ENCODE data around the gene CWF19L1. TPM values are rescaled to one million over a fixed set of nuclear protein-coding genes. Genes with fewer than 3 reads are reported as not detected.
"Not testable (repeated sequence)": the region's sequence is repeated elsewhere in the genome, so short reads cannot be mapped to it uniquely, and the experiment has no call there.

Gene CWF19L1
- total and polyA plus RNA-seq, 8 donors = 1.2 to 39.7 (median 12.9) TPM

GRCh38 chr10:100304414-100304813 lies 37.0 kb upstream of the CWF19L1 start:
- DNase-seq = no peak
- H3K27me3 ChIP-seq = peaks cover 0 to 55% (median 0%) of the 10 kb centered on the region in 3 donors
- no peak for TF ChIP-seq EP300 (IDR thresholded peaks at IDR 0.05)
- TF ChIP-seq POLR2A (IDR thresholded peaks at IDR 0.05) = no peak
- TF ChIP-seq CTCF (IDR thresholded peaks at IDR 0.05) = no peak
- no peak for TF ChIP-seq POLR2AphosphoS5 (IDR thresholded peaks at IDR 0.05)
- intact Hi-C loops (cut with DNase I; ENCODE audit: low total_unique reads) = no loop called here
- no peak overlapping the region for H3K4me3 ChIP-seq
- H3K9me3 ChIP-seq = peaks cover 0 to 10% (median 0%) of the 10 kb centered on the region in 4 donors
- H3K27ac ChIP-seq = no peak overlapping the region
- 85 to 91% (median 90%) methylated on average over 3 of the region's 3 CpGs for WGBS, 5 donors
- no peaks in the 10 kb centered on the region for H3K36me3 ChIP-seq
- no peaks in the 10 kb centered on the region for H3K4me1 ChIP-seq

GRCh38 chr10:100303724-100304319 lies 36.4 kb upstream of the CWF19L1 start:
- Histone ChIP-seq H3K36me3 (no peaks in the 10 kb centered on the region), H3K9me3 (peaks cover 0 to 10% (median 0%) of the 10 kb centered on the region in 4 donors), H3K27ac (no peak overlapping the region), H3K4me1 (no peaks in the 10 kb centered on the region), H3K27me3 (peaks cover 0 to 55% (median 0%) of the 10 kb centered on the region in 3 donors), H3K4me3 (no peak overlapping the region)
- 20 to 27% (median 23%) methylated on average over 7 of the region's 7 CpGs for WGBS, 5 donors
- intact Hi-C loops (cut with DNase I; ENCODE audit: low total_unique reads) = no loop called here
- TF ChIP-seq EP300 (IDR thresholded peaks at IDR 0.05) = no peak
- TF ChIP-seq POLR2AphosphoS5 (IDR thresholded peaks at IDR 0.05) = no peak
- peak in 4 of 7 experiments; percentile 22 to 40 (median 36) for TF ChIP-seq CTCF (IDR thresholded peaks at IDR 0.05)
- TF ChIP-seq POLR2A (IDR thresholded peaks at IDR 0.05) = no peak
- DNase-seq = peak in 1 of 2 donors; percentile 32

GRCh38 chr10:100301123-100301522 lies 33.7 kb upstream of the CWF19L1 start:
- H3K4me3 ChIP-seq; H3K36me3 ChIP-seq; H3K9me3 ChIP-seq; H3K27ac ChIP-seq; DNase-seq; H3K4me1 ChIP-seq; intact Hi-C loops (cut with DNase I; ENCODE audit: low total_unique reads): not testable (repeated sequence)
- H3K27me3 ChIP-seq = peaks cover 0 to 63% (median 0%) of the 10 kb centered on the region in 3 donors
- 53 to 59% (median 55%) methylated on average over 5 of the region's 5 CpGs for WGBS, 5 donors

- WGBS, 5 donors = 66 to 76% (median 74%) methylated on average over 9 of the region's 9 CpGs
- no peak overlapping the region for H3K27ac ChIP-seq
- no peak for DNase-seq
- no peaks in the 10 kb centered on the region for H3K36me3 ChIP-seq
- H3K27me3 ChIP-seq = peaks cover 0 to 59% (median 0%) of the 10 kb centered on the region in 3 donors
- H3K4me3 ChIP-seq = no peak overlapping the region
- TF ChIP-seq CTCF (IDR thresholded peaks at IDR 0.05) = no peak
- TF ChIP-seq POLR2A (IDR thresholded peaks at IDR 0.05) = no peak
- no peak for TF ChIP-seq POLR2AphosphoS5 (IDR thresholded peaks at IDR 0.05)
- TF ChIP-seq EP300 (IDR thresholded peaks at IDR 0.05) = no peak
- no peaks in the 10 kb centered on the region for H3K4me1 ChIP-seq
- H3K9me3 ChIP-seq = peaks cover 0 to 10% (median 0%) of the 10 kb centered on the region in 4 donors
- intact Hi-C loops (cut with DNase I; ENCODE audit: low total_unique reads) = no loop called here
Measured at GRCh38 chr10:100297242-100297641, 29.8 kb upstream of the CWF19L1 start.

GRCh38 chr10:100293066-100293465 lies 25.6 kb upstream of the CWF19L1 start:
- no peak for DNase-seq
- H3K9me3 ChIP-seq = no peaks in the 10 kb centered on the region
- TF ChIP-seq EP300 (IDR thresholded peaks at IDR 0.05) (no peak), CTCF (IDR thresholded peaks at IDR 0.05) (no peak), POLR2A (IDR thresholded peaks at IDR 0.05) (no peak), POLR2AphosphoS5 (IDR thresholded peaks at IDR 0.05) (no peak)
- H3K27ac ChIP-seq = no peak overlapping the region
- intact Hi-C loops (cut with DNase I; ENCODE audit: low total_unique reads) = no loop called here
- H3K4me1 ChIP-seq = no peaks in the 10 kb centered on the region
- peaks cover 0 to 40% (median 0%) of the 10 kb centered on the region in 3 donors for H3K27me3 ChIP-seq
- H3K36me3 ChIP-seq = no peaks in the 10 kb centered on the region
- no peak overlapping the region for H3K4me3 ChIP-seq

- H3K4me1 ChIP-seq; H3K36me3 ChIP-seq; H3K4me3 ChIP-seq; DNase-seq; intact Hi-C loops (cut with DNase I; ENCODE audit: low total_unique reads); H3K9me3 ChIP-seq: not testable (repeated sequence)
- peaks cover 0 to 35% (median 0%) of the 10 kb centered on the region in 3 donors for H3K27me3 ChIP-seq
- peak overlapping the region in 2 of 5 donors; percentile 2 to 8 for H3K27ac ChIP-seq
- WGBS, 5 donors = 17 to 53% (median 38%) methylated on average over 4 of the region's 4 CpGs
Measured at GRCh38 chr10:100292300-100292699, 24.9 kb upstream of the CWF19L1 start.
